Measurements from ENCODE around the gene TET1. TPM values are rescaled to one million over a fixed set of nuclear protein-coding genes. Genes with fewer than 3 reads are reported as not detected.

The TET1 gene
- total and polyA plus RNA-seq, 2 experiments from 2014 or later = 37.2 to 90.5 TPM

- no peak overlapping the region for H3K4me3 ChIP-seq
- H2AFZ ChIP-seq = no peak overlapping the region
- H3K27me3 ChIP-seq (ENCODE audit: insufficient read depth) = no peaks in the 10 kb centered on the region
- DNase-seq (ENCODE audit: low spot score) (no peak), ATAC-seq (no peak)
- no peaks in the 10 kb centered on the region for H3K9me3 Mint-ChIP-seq
- H3K27me3 Mint-ChIP-seq (ENCODE audit: insufficient read depth, low read depth, poor library complexity) = no peaks in the 10 kb centered on the region
- H3K9me2 ChIP-seq (ENCODE audit: insufficient read depth) = no peaks in the 10 kb centered on the region
- no peak overlapping the region for H3K4me2 ChIP-seq
- peaks cover 14% of the 10 kb centered on the region for H3K36me3 ChIP-seq (ENCODE audit: insufficient read depth)
- no peak overlapping the region for H3K4me3 Mint-ChIP-seq
- H3K27ac Mint-ChIP-seq = no peak overlapping the region
- H3K4me1 Mint-ChIP-seq = no peaks in the 10 kb centered on the region; the same call in 2 of the 3 replicates
- H3K27ac ChIP-seq (ENCODE audit: low read depth) = no peak overlapping the region
- no peaks in the 10 kb centered on the region for H3K79me2 ChIP-seq (replicated peaks; ENCODE audit: insufficient read depth)
- H3F3A ChIP-seq (replicated peaks; ENCODE audit: low read depth) = no peaks in the 10 kb centered on the region
- no peaks in the 10 kb centered on the region for H3K4me1 ChIP-seq (ENCODE audit: insufficient read depth)
- H3K36me3 Mint-ChIP-seq (ENCODE audit: low read depth) = peaks cover 9% of the 10 kb centered on the region
- no peaks in the 10 kb centered on the region for H4K20me1 ChIP-seq (replicated peaks; ENCODE audit: insufficient read depth)
- no peak for TF ChIP-seq EZH2phosphoT487 (IDR thresholded peaks at IDR 0.05; ENCODE audit: unreplicated experiment)
- TF ChIP-seq ZNF114 (CRISPR knock-in tag; IDR thresholded peaks at IDR 0.05) = no peak
- no peak for TF ChIP-seq ZNF462 (CRISPR knock-in tag; IDR thresholded peaks at IDR 0.05)
- TF ChIP-seq POLR2AphosphoS5 (IDR thresholded peaks at IDR 0.05; ENCODE audit: low read depth) = no peak
- TF ChIP-seq JUNB (IDR thresholded peaks at IDR 0.05; ENCODE audit: unreplicated experiment) = no peak
Observed at GRCh38 chr10:68696018-68696417, 135.9 kb downstream of the TET1 start.

- Histone ChIP-seq H4K20me1 (replicated peaks; ENCODE audit: insufficient read depth) (no peaks in the 10 kb centered on the region), H3K4me1 (ENCODE audit: insufficient read depth) (no peaks in the 10 kb centered on the region), H3K27me3 (ENCODE audit: insufficient read depth) (no peaks in the 10 kb centered on the region), H3K4me2 (no peak overlapping the region), H3F3A (replicated peaks; ENCODE audit: low read depth) (no peaks in the 10 kb centered on the region), H3K36me3 (ENCODE audit: insufficient read depth) (peaks cover 3% of the 10 kb centered on the region; the same call in 1 of the 2 replicates), H3K4me3 (no peak overlapping the region), H3K9me2 (ENCODE audit: insufficient read depth) (no peaks in the 10 kb centered on the region), H3K79me2 (replicated peaks; ENCODE audit: insufficient read depth) (no peaks in the 10 kb centered on the region), H2AFZ (no peak overlapping the region), H3K27ac (ENCODE audit: low read depth) (no peak overlapping the region)
- Mint-ChIP-seq H3K4me3 (no peak overlapping the region), H3K4me1 (no peaks in the 10 kb centered on the region; the same call in 2 of the 3 replicates), H3K9me3 (no peaks in the 10 kb centered on the region), H3K27ac (no peak overlapping the region), H3K27me3 (ENCODE audit: insufficient read depth, low read depth, poor library complexity) (no peaks in the 10 kb centered on the region), H3K36me3 (ENCODE audit: low read depth) (no peaks in the 10 kb centered on the region; the same call in 2 of the 3 replicates)
- DNase-seq (ENCODE audit: low spot score) (no peak), ATAC-seq (no peak)
- TF ChIP-seq POLR2AphosphoS5 (IDR thresholded peaks at IDR 0.05; ENCODE audit: low read depth) = no peak
- TF ChIP-seq, protein P1, sequence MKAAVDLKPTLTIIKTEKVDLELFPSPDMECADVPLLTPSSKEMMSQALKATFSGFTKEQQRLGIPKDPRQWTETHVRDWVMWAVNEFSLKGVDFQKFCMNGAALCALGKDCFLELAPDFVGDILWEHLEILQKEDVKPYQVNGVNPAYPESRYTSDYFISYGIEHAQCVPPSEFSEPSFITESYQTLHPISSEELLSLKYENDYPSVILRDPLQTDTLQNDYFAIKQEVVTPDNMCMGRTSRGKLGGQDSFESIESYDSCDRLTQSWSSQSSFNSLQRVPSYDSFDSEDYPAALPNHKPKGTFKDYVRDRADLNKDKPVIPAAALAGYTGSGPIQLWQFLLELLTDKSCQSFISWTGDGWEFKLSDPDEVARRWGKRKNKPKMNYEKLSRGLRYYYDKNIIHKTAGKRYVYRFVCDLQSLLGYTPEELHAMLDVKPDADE (IDR thresholded peaks at IDR 0.05) = no peak
Observed at GRCh38 chr10:68697106-68697505, 137.0 kb downstream of the TET1 start.

All from GM23338 (cell line).